SK-N-SH (cell line): ENCODE results near the gene CDH12. TPM values are rescaled to one million over a fixed set of nuclear protein-coding genes. Genes with fewer than 3 reads are reported as not detected.

Experiments
- CTCF ChIA-PET: fragments of 300-600, 350-600 bp; formaldehyde crosslinking; extraction: SDS; loops from one replicate; lab custom pipeline; 2021; lab: Yijun Ruan, JAX
- POLR2A ChIA-PET: fragments of 350-600 bp; sonication (Branson Sonifier 250); formaldehyde crosslinking; extraction: SDS; loops from one replicate; lab custom pipeline; 2020; ENCODE audit warnings: antibody characterized with exemption, inconsistent platforms; lab: Yijun Ruan, JAX
- DNase-seq: peaks from one replicate; pipeline ENCODE4 v3.0.0; 2012
- H2AFZ ChIP-seq: fragments of 200-600 bp; sonication (generic); 2 replicates; pipeline ENCODE4 v1.8.1; 2016; ENCODE audit warnings: antibody characterized with exemption, mild to moderate bottlenecking, low read depth
- H3F3A ChIP-seq: fragments of 200-600 bp; sonication (generic); replicated peaks from 2 replicates; pipeline ENCODE3; 2016; ENCODE audit warnings: antibody characterized with exemption, mild to moderate bottlenecking; ENCODE audit not compliant: insufficient read depth
- H3K27ac ChIP-seq, 2 experiments: fragments of 200-500 bp in 1 of 2; fragments of 200-600 bp in 1 of 2; sonication (Bioruptor generic) in 1 of 2; sonication (generic), shearing (Covaris generic) in 1 of 2; 2 replicates each; pipeline versions ENCODE4 v1.5.1 to v1.6.1; 2014 to 2016; ENCODE audit warnings: low read depth in 2 of 2, inconsistent platforms in 1 of 2, low read length in 1 of 2, mild to moderate bottlenecking in 1 of 2, mixed read lengths in 1 of 2
- H3K27me3 ChIP-seq: fragments of 200-600 bp; sonication (generic), shearing (Covaris generic); 2 replicates; pipeline ENCODE4 v1.6.1; 2016; ENCODE audit warnings: mixed run types; ENCODE audit not compliant: insufficient read depth
- H3K36me3 ChIP-seq, 2 experiments: fragments of 200-500 bp in 1 of 2; fragments of 200-600 bp in 1 of 2; sonication (Bioruptor generic) in 1 of 2; sonication (generic) in 1 of 2; replicated peaks in 1 of 2; 2 replicates each; pipeline versions ENCODE3 to v1.5.1; 2014 to 2016; ENCODE audit warnings: low read length in 1 of 2, mild to moderate bottlenecking in 1 of 2; ENCODE audit not compliant: insufficient read depth in 2 of 2, control insufficient read depth in 1 of 2
- H3K4me1 ChIP-seq, 2 experiments: fragments of 200-500 bp in 1 of 2; fragments of 200-600 bp in 1 of 2; sonication (Bioruptor generic) in 1 of 2; sonication (generic), shearing (Covaris generic) in 1 of 2; 2 replicates each; pipeline versions ENCODE4 v1.5.1 to v1.6.1; 2014 to 2016; ENCODE audit warnings: low read depth in 1 of 2, low read length in 1 of 2, mixed run types in 1 of 2; ENCODE audit not compliant: insufficient read depth in 2 of 2, control insufficient read depth in 1 of 2
- H3K4me2 ChIP-seq: fragments of 200-600 bp; sonication (generic), shearing (Covaris generic); 2 replicates; pipeline ENCODE4 v1.6.1; 2017; ENCODE audit warnings: mixed run types
- H3K4me3 ChIP-seq, 2 experiments: fragments of 200-500 bp in 1 of 2; fragments of 200-600 bp in 1 of 2; sonication (Bioruptor generic) in 1 of 2; sonication (generic), shearing (Covaris generic) in 1 of 2; 2 replicates each; pipeline versions ENCODE4 v1.5.1 to v1.8.1; 2014 to 2016; ENCODE audit warnings: low read depth in 2 of 2, inconsistent platforms in 1 of 2, low read length in 1 of 2, mild to moderate bottlenecking in 1 of 2, mixed read lengths in 1 of 2, moderate library complexity in 1 of 2
- H3K79me2 ChIP-seq: fragments of 200-600 bp; sonication (generic); 2 replicates; pipeline ENCODE4 v1.8.1; 2017; ENCODE audit warnings: mild to moderate bottlenecking; ENCODE audit not compliant: insufficient read depth
- H3K9ac ChIP-seq: fragments of 200-600 bp; sonication (generic); 2 replicates; pipeline ENCODE4 v1.6.1; 2017; ENCODE audit warnings: mixed run types
- H3K9me2 ChIP-seq: fragments of 200-600 bp; sonication (generic); 2 replicates; pipeline ENCODE4 v1.6.1; 2017; ENCODE audit warnings: mixed run types
- H3K9me3 ChIP-seq: fragments of 200-600 bp; sonication (generic); 2 replicates; pipeline ENCODE4 v1.6.1; 2017; ENCODE audit warnings: mixed run types, mild to moderate bottlenecking, moderate library complexity
- H4K20me1 ChIP-seq: fragments of 200-600 bp; sonication (generic); 2 replicates; pipeline ENCODE4 v1.6.1; 2017; ENCODE audit warnings: mild to moderate bottlenecking, mixed run types; ENCODE audit not compliant: insufficient read depth
- CHD2 ChIP-seq: fragments of 150-350 bp; IDR thresholded peaks from 2 replicates; pipeline ENCODE4 v1.6.1; 2018; ENCODE audit warnings: low read length; ENCODE audit not compliant: partially characterized antibody
- ELF1 ChIP-seq: IDR thresholded peaks from 2 replicates; pipeline ENCODE4 v1.4.0; 2012
- EP300 ChIP-seq, 2 experiments: IDR thresholded peaks; 2 replicates each; pipeline versions ENCODE4 v1.4.0 to v1.6.1; 2012; ENCODE audit warnings: borderline replicate concordance in 1 of 2, low read depth in 1 of 2, low read length in 1 of 2
- EZH2phosphoT487 ChIP-seq: fragments of 200-600 bp; sonication (generic); IDR thresholded peaks from 2 replicates; pipeline ENCODE4 v1.6.1; 2017; ENCODE audit warnings: low read depth, mixed run types, mild to moderate bottlenecking, antibody characterized with exemption, moderate library complexity, borderline replicate concordance
- GABPA ChIP-seq: IDR thresholded peaks from 2 replicates; pipeline ENCODE4 v1.4.0; 2012; ENCODE audit warnings: low read depth, mild to moderate bottlenecking
- IRF3 ChIP-seq: fragments of 150-350 bp; IDR thresholded peaks from 2 replicates; pipeline ENCODE4 v1.6.1; 2016; ENCODE audit warnings: mild to moderate bottlenecking, low read depth, low read length
- MAX ChIP-seq: IDR thresholded peaks from 2 replicates; pipeline ENCODE4 v1.4.0; 2012; ENCODE audit warnings: low read depth
- MEF2A ChIP-seq: IDR thresholded peaks from 2 replicates; pipeline ENCODE4 v1.4.0; 2012; ENCODE audit warnings: low read depth, borderline replicate concordance
- NFIC ChIP-seq: IDR thresholded peaks from 2 replicates; pipeline ENCODE4 v1.4.0; 2012; ENCODE audit warnings: borderline replicate concordance
- POLR2AphosphoS5 ChIP-seq: IDR thresholded peaks from 2 replicates; pipeline ENCODE4 v1.6.1; 2012; ENCODE audit warnings: low read depth, low read length
- RAD21 ChIP-seq: IDR thresholded peaks from 2 replicates; pipeline ENCODE4 v1.6.1; 2012; ENCODE audit warnings: mild to moderate bottlenecking, low read length
- REST ChIP-seq: IDR thresholded peaks from 2 replicates; pipeline ENCODE4 v1.6.1; 2012; ENCODE audit warnings: mild to moderate bottlenecking, low read depth, low read length, moderate library complexity
- RXRA ChIP-seq: IDR thresholded peaks from 2 replicates; pipeline ENCODE4 v1.4.0; 2012; ENCODE audit warnings: low read depth, mild to moderate bottlenecking, borderline replicate concordance
- SMC3 ChIP-seq: IDR thresholded peaks from 2 replicates; pipeline ENCODE4 v1.6.1; 2012; ENCODE audit warnings: low read depth, low read length, improper control_type of control experiment
- TAF1 ChIP-seq: IDR thresholded peaks from 2 replicates; pipeline ENCODE4 v1.6.1; 2012; ENCODE audit warnings: low read depth, mild to moderate bottlenecking, low read length, moderate library complexity, borderline replicate concordance
- TEAD4 ChIP-seq: IDR thresholded peaks from 2 replicates; pipeline ENCODE4 v1.4.0; 2012; ENCODE audit warnings: mild to moderate bottlenecking, borderline replicate concordance; ENCODE audit not compliant: insufficient read depth
- USF2 ChIP-seq: fragments of 150-350 bp; IDR thresholded peaks from 2 replicates; pipeline ENCODE4 v1.6.1; 2017; ENCODE audit warnings: antibody characterized with exemption, low read length, low read depth, borderline replicate concordance
- YY1 ChIP-seq: IDR thresholded peaks from 2 replicates; pipeline ENCODE4 v1.4.0; 2012; ENCODE audit warnings: low read depth, mild to moderate bottlenecking
- ZBTB33 ChIP-seq: IDR thresholded peaks from 2 replicates; pipeline ENCODE4 v1.4.0; 2012; ENCODE audit warnings: low read depth, borderline replicate concordance
- WGBS: methylation state at CpG from one replicate; pipeline ENCODE4 v1.1.6; 2017; ENCODE audit warnings: low lambda C conversion rate; 5-methylcytosine and 5-hydroxymethylcytosine counted together
- polyA plus RNA-seq, 3 experiments: library from polyadenylated mRNA; depleted of rRNA; stranded (reverse); fragments of >200 nt; gene quantifications; 2 replicates each; pipeline ENCODE4 v1.2.3, GENCODE V29; 2012

CDH12 gene
- polyA plus RNA-seq, 1 of the 3 experiments (the other 2 are of a cell fraction) = not detected

- WGBS = 7% methylated on average over 2 of the region's 2 CpGs
- Histone ChIP-seq H3K79me2 (no peaks in the 10 kb centered on the region), H3K9ac (no peak overlapping the region), H3K9me3 (no peaks in the 10 kb centered on the region), H4K20me1 (no peaks in the 10 kb centered on the region), H3K27me3 (no peaks in the 10 kb centered on the region), H3F3A (no peaks in the 10 kb centered on the region), H3K4me1 (no peaks in the 10 kb centered on the region; a peak in 1 of 4 replicates), H3K4me3 (no peak overlapping the region), H2AFZ (no peak overlapping the region), H3K27ac (no peak overlapping the region), H3K36me3 (no peaks in the 10 kb centered on the region), H3K9me2 (no peaks in the 10 kb centered on the region), H3K4me2 (no peak overlapping the region)
- no peak for TF ChIP-seq GABPA
- TF ChIP-seq TEAD4 = no peak
- no peak for TF ChIP-seq YY1
- TF ChIP-seq EP300 (IDR thresholded peaks at IDR 0.05; ENCODE audit: borderline replicate concordance in 1 of 2, low read depth in 1 of 2, low read length in 1 of 2) = no peak
- TF ChIP-seq ELF1 = no peak
- no peak for TF ChIP-seq MAX
- no peak for TF ChIP-seq TAF1
- TF ChIP-seq EZH2phosphoT487 = no peak
- no peak for TF ChIP-seq RXRA
- TF ChIP-seq POLR2AphosphoS5 = no peak
- DNase-seq = no peak
- POLR2A ChIA-PET = no interaction called here
- CTCF ChIA-PET = no interaction called here
Measured at GRCh38 chr5:21847300-21847699, 1005.8 kb downstream of the CDH12 start.

- no peaks in the 10 kb centered on the region for H3F3A ChIP-seq
- H3K9me2 ChIP-seq = no peaks in the 10 kb centered on the region
- no peak overlapping the region for H3K4me2 ChIP-seq
- no peaks in the 10 kb centered on the region for H3K79me2 ChIP-seq
- WGBS = 5% methylated on average over 1 of the region's 1 CpG
- no peak overlapping the region for H3K4me3 ChIP-seq
- ChIA-PET CTCF (no interaction called here), POLR2A (no interaction called here)
- H3K36me3 ChIP-seq = no peaks in the 10 kb centered on the region
- H2AFZ ChIP-seq = no peak overlapping the region
- no peak for DNase-seq
- no peaks in the 10 kb centered on the region for H3K9me3 ChIP-seq
- TF ChIP-seq ZBTB33 (no peak), RXRA (no peak), EP300 (IDR thresholded peaks at IDR 0.05; ENCODE audit: borderline replicate concordance in 1 of 2, low read depth in 1 of 2, low read length in 1 of 2) (no peak), SMC3 (no peak), RAD21 (no peak), NFIC (no peak), TAF1 (no peak), USF2 (no peak), MAX (no peak), IRF3 (no peak), GABPA (no peak), MEF2A (no peak), CHD2 (no peak), REST (no peak)
- H3K27me3 ChIP-seq = no peaks in the 10 kb centered on the region
- H3K4me1 ChIP-seq = no peaks in the 10 kb centered on the region; a peak in 1 of 4 replicates
- no peaks in the 10 kb centered on the region for H4K20me1 ChIP-seq
- no peak overlapping the region for H3K27ac ChIP-seq
- H3K9ac ChIP-seq = no peak overlapping the region
Measured at GRCh38 chr5:21844960-21845359, 1008.2 kb downstream of the CDH12 start.
